Right lung (tissue), 10 donors: ENCODE results near the gene SFRP5. TPM values are rescaled to one million over a fixed set of nuclear protein-coding genes. Genes with fewer than 3 reads are reported as not detected.
A peak's percentile ranks its signal among the peaks of the same experiment; 100 is the strongest.

Source experiments
- DNase-seq, 2 donors: peaks; one replicate each; pipeline ENCODE4 v3.0.0-alpha.2; 2013
- long read RNA-seq, 8 donors: transcript quantifications; one replicate each; lab custom pipeline, GENCODE V29; 2026
- polyA plus RNA-seq, 5 donors: library from polyadenylated mRNA; unstranded; fragments of 120-200 nt; gene quantifications; one replicate each; pipeline versions ENCODE4 v1.2.1 to v1.2.3, GENCODE V29; 2013; ENCODE audit warnings: inconsistent platforms in 1 of 5, low replicate concordance in 1 of 5; ENCODE audit not compliant: insufficient read length in 5 of 5, insufficient read depth in 1 of 5

The SFRP5 gene, protein sequence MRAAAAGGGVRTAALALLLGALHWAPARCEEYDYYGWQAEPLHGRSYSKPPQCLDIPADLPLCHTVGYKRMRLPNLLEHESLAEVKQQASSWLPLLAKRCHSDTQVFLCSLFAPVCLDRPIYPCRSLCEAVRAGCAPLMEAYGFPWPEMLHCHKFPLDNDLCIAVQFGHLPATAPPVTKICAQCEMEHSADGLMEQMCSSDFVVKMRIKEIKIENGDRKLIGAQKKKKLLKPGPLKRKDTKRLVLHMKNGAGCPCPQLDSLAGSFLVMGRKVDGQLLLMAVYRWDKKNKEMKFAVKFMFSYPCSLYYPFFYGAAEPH
- polyA plus RNA-seq: 1 to 10 TPM; 3.5 to 9.7 (median 4.0) TPM
- long read RNA-seq, donor 1, transcript SFRP5-201 (3 exons, 1,836 nt): major isoform, 8 of 8 reads
- long read RNA-seq, donor 1, partial matches to known transcripts: 0 of 8 reads
- long read RNA-seq, donor 1, other reads (novel, unspliced or antisense): 0 of 8 reads
- long read RNA-seq, donor 2, partial matches to known transcripts: 0 of 1 reads
- long read RNA-seq, donor 2, other reads (novel, unspliced or antisense): 0 of 1 reads
- long read RNA-seq, donor 3, partial matches to known transcripts: 0 of 4 reads
- long read RNA-seq, donor 3, other reads (novel, unspliced or antisense): 0 of 4 reads
- long read RNA-seq, donor 4: 0 reads
- long read RNA-seq, donor 5, partial matches to known transcripts: 0 of 4 reads
- long read RNA-seq, donor 5, other reads (novel, unspliced or antisense): 0 of 4 reads
- long read RNA-seq, donor 6, transcript SFRP5-201 (3 exons, 1,836 nt): major isoform, 12 of 12 reads
- long read RNA-seq, donor 6, partial matches to known transcripts: 0 of 12 reads
- long read RNA-seq, donor 6, other reads (novel, unspliced or antisense): 0 of 12 reads
- long read RNA-seq, donor 7, transcript SFRP5-201 (3 exons, 1,836 nt): major isoform, 6 of 6 reads
- long read RNA-seq, donor 7, partial matches to known transcripts: 0 of 6 reads
- long read RNA-seq, donor 7, other reads (novel, unspliced or antisense): 0 of 6 reads
- long read RNA-seq, donor 8, partial matches to known transcripts: 0 of 1 reads
- long read RNA-seq, donor 8, other reads (novel, unspliced or antisense): 0 of 1 reads

DNA sequence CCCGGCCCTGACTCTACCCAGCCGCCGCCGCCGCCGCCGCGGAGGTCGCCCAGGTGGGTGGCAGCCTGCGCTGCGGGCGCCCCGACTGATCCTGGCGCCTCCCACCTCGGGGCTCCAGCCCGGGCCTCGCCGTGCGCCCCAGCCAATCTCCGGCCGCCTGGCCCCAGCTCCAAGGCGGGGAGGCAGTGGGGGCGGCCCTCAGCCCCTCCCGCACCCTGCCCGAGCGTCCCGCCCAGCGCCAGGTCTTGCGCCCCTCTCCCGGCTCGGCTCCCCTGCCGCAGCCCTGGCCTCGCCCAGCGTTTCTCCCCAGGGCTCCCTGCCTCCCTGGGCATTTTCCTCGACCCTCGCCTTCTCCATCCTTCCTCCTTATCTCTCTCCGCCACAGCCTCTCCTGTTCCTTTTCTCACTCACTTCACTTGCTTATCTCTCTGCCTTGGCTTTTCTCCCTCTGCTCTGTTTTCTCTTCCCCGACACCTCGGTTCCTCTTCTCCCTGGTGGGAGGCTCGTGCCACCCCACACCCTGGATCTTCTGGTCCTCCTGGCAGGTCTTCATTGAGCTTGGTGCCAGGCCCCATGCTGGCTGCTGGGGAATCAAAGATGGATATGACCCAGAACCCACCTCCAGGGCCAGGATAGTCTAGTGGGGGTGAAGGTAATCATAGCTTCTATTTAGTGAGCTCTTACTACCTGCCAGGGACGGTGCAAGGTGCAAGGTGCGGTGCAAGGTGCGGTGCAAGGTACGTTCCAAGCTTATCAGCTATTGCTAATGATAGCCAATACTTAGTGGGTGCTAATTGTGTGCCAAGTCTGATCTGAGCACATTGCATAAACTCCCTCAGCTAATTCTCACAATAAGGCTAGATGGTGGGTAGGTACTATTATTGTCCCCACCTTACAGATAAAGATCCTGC lies at the start of gene SFRP5:
TSS of gene SFRP5 (minus strand) at position 87 of the 911 bp plus-strand sequence. CDS start 166 bp downstream, outside the sequence.
- DNase-seq: no peak

DNA sequence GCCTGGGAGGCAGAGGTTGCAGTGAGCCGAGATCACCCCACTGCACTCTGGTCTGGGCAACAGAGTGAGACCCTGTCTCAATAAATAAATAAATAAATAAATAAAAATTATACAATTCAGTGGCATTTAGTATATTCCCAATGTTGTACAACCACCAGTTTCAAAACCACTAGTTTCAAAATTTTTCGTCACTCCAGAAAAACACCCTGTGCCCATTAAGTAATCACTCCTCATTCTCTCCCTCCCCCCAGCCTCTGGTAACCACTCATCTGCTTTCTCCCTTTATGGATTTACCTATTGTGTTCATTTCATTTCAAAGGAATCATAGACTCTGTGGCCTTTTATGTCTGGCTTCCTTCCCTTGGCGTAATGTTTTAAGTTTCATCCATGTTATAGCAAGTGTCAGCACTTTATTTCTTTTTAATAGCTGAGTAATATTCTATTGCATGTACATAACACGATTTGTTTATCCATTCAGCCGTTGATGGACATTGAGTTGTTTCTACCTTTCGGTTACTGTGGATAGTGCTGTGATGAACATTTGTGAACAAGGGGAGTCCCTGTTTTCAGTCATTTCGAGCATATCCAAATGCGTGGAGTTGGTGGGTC lies 48.4 kb upstream of the SFRP5 start:
- DNase-seq: no peak

DNA sequence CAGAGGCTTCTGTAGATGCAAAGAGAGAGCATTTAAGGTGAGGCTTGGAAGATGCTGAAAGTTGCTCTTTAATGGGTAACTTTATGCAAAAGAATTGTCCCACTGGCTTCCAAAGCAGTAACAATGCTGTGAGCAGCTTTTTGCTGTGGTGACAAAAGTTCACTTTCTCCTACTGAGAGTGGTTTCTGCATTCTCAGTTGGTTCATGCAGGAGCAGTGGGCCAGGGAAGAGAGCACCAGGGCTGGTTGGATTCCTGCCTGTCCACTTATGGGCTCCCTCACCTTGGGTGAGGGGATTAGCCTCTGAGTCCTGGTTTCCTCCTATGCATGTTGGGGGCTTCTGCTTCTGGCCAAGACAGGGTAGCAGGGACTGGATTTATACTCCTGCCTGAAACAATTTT lies 46.8 kb upstream of the SFRP5 start:
- no peak for DNase-seq

DNA sequence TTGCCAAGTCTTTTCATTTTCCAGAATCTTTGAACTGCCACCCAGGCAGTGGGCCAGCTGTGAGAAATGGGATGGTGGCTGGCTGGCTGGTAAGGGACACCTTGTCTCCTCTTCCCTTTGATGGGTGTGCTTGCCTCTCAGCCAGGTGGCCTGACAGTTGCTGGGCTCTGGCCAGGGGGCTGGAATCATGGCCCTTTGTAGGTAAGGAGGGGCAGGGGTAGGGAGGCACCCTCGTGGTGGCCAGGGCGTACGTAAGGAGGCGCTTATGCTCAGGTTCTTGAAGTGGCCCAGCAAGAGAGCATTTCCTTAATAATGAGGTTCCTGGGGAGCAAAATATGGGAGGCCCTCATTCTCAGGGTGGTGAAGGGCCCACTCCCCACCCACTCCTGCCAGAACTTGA lies 44.8 kb upstream of the SFRP5 start:
- no peak for DNase-seq

DNA sequence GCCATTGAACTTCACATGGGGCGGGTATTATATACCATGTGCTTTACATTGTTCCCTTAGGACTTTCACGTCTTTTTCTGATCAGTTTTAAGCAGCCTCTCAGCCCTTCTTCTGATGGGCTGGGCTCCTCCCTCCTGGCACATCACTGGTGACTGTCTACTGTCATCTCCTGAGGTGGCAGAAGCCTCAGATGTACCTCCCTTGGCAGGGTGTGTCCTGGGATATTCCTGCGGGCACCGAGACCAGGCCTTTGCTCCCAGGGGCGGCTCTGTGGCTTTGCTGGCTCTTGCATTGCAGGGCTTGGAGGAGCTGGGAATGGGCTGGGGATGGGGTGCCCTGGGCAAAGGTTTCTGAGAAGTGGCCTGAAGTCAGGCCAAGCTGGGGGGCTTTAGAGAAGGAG lies 43.2 kb upstream of the SFRP5 start:
- no peak for DNase-seq

DNA sequence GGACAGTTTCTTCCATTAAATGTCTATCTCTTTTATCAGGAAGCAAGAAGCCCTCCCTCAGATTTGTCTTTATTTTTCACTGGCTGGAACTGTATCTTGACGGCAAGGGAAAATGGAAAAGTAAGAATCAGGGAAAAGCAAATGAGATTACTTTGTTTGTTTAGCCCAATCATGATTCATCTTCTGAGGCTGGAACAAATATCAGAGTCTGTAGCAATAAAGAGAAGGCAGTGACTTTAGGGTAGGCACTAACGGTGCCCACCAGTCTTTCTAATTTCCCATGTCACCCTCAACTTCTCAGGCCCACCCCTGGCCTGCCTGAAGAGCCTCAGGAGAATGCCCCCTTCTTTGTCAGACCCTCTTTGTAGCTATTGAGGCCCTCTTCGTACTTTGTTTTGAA lies 41.5 kb upstream of the SFRP5 start:
- DNase-seq: no peak

DNA sequence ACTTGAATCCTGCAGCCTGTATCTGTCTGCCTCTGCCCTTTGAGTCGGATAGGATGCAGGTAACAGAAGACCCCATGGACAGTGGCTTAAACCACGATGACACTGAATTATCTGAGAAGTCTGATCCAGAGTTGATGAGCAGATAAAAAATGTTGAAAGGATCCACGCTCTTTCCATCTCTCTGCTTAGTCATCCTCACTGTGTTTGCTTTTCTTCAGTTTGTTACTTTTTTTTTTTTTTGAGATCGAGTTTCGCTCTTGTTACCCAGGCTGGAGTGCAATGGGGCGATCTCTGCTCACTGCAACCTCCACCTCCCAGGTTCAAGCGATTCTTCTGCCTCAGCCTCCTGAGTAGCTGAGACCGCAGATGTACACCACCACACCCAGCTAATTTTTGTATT lies 40.9 kb upstream of the SFRP5 start:
- DNase-seq: no peak

DNA sequence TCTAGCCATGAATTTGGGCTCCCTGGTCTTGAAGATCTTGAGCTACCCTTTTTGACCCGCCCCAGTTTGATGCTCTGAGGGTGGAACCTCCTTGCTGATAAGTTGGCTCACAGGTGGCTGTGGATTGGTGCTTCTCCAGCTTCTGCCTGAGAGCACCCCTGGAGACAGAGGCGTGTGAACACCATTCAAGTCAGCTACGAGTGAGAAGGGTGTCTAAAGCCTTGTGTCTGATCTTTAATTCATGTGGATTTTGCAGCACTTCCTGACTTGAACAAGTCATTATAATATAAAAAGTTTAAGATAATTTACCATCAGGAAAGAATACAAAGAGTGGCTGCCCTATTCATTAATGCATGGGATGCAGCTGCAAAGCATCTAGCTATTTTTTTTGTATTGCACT lies 40.2 kb upstream of the SFRP5 start:
- no peak for DNase-seq

DNA sequence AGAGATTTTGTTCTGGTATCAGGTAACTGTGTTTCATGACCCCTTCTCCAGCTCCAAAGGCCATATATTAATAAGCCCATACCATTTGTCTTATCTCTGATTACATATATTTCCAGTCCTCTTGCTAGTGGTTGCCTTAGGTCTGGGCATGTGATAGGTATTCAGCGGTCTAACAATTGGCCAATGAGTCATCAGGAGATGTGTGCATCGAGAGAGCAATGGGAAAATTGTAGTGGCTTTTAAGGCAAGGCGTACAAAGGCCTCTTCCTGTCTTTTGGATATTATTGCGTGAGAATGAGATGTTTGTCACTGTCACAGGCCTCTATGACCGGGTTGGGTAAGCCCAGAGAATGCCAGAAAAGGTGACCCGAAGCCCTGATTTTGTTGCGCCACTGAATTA lies 38.6 kb upstream of the SFRP5 start:
- DNase-seq: no peak

DNA sequence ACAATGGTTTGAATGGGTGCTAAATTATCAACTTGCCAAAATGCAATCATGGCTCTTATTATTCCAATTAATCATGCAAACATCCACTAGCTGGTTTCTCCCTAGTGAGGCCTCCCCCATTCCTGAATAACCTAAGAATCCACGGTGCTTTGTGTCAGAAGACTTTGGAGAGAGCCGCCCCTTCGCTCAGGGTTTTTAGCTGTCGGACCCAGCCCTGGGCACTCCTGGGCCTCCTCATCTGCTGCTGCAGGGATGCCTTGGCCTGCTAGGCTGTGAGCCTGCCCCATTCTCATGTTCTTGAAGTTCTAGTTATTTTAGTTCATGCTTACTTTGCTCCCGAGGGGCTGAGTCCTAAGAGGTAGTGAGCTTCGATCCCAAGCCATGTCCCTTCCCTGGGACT lies 34.1 kb upstream of the SFRP5 start:
- no peak for DNase-seq

DNA sequence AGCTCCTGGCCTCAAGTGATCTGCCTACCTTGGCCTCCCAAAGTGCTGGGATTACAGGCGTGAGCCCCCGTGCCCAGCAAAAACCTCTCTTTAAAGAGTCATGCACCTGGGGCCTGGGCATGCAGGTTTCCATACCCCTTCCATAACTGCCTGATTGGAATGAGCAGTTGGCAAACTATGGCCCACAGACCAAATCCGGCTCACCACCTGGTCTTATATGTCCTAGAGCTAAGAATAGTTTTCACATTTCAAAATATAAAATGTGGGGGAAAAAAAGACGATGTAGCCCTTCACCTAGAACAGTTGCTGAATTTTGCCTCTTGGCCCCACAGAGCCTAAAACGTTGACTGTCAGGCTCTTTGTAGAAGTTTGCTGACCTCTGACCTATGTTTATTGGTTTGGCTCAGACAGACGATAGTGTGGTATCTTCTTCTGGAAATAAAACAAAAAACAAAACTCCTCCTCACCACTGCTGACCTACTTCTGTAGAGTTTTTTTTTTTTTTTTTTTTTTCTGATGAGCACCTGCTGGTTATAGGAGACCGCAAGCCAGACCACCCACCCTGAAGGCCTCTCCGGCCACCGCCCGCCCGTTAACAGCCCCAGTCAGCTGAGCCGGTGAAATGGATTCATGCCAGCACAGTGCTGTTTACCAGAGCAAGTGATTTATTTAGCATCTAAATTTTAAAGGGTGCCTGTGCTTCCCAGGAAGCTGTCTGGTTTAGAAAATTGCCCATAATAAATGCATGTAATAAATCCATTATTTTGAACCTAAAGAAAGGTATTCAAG lies 33.5 kb upstream of the SFRP5 start:
- DNase-seq: no peak

DNA sequence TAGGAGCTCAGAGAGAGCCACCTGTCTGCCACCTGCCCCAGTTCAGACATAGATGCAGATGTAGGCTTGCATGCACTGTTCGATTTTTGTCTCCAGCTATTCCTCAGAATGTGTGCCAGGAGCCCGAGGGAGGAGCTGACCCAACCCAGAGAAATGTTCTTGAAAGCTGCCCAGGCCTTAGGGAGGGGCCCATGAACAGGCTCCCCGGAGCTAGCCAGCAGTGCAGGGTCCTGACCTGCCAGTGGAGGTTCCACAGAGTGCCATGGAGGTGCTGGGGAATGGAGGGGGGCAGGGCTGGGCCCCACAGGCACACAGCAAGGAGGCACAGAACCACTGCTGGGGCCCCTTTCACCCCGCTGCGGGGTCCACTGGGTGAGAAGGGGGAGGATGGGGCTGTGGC lies 29.6 kb upstream of the SFRP5 start:
- no peak for DNase-seq

DNA sequence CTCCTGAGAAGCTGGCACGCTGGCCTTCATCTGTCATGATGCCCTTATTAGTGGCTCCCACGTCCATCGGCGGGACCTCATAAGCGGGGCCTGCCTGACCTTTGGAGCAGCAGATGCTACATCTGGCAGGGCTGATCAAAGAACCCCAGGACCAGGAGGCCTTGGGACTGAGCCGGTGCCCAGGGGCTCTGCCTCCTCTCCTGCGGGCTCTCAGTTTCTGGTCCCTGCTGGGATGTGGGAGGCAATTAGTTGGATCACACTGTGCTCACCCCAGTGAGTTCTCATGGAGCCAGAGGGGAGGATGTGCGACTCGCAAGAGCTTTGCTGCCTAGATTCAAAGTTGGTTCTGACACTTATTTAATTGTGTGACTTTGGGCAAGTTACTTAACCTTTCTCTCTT lies 28.7 kb upstream of the SFRP5 start:
- no peak for DNase-seq

DNA sequence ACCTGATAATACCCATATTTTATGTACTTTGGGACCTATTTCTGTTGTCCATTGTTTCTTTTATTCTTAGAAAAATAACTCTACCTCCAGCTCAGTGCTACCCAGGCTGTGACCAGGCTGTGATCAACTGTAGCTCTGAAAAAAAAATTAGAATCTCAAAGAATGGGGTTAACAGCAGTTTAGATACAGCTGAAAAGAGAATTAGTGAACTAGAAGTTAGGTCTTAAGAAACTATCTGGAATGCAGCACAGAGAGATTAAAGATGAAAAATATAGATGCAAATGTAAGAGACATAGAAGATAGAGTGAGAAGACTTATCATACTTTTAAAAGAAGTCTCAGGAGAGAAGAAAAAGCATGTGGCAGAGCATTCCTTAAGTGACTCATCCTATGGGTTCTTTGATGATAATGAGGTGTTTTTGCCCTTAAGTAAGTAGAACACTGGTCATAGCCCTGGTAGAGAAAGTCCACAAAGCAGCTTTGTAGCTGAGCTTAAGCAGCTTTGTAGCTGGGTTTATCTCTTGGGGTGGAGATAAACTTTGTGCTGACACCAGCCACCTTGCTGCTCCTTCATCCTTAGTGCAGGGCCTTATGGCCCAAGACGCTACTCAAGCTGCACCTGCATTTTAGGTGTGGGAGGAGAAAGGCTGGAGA lies 27.3 kb upstream of the SFRP5 start:
- no peak for DNase-seq

DNA sequence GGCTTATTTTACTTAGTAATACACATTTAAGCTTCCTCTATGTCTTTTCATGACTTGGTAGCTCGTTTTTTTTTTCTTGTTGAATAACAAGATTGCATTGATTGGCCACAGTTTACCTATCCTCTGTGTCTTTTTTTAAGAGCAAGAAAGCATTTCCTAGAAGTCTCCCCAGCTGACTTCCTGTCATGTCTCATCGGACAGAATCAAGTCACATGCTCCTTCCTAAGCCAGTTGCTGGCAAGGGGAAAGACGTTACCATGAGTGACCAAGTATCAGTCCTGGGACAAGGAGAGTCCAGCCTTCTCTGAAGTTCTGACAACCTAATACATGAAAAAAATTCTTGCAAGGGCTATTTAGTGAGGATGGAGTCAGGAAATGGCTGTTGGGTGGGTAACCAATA lies 24.9 kb upstream of the SFRP5 start:
- no peak for DNase-seq

DNA sequence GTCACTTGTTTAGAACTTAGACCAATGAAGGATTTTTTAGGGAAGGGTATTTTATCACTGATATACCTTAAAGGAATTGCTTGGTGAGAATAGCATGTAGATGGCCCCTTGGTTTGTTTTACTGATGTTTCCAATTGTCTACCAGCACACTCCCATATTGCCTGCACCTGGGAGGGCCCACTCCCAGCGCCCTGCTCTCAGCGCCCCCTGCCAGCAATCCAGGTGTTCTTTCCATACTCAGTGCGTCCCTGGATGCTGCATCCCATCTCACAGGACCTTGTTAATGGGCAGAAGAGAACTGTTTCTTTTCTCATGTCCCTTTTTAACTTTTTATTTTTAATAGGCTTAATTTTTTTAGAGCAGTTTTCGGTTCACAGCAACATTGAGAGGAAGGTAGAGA lies 24.1 kb upstream of the SFRP5 start:
- DNase-seq: no peak

DNA sequence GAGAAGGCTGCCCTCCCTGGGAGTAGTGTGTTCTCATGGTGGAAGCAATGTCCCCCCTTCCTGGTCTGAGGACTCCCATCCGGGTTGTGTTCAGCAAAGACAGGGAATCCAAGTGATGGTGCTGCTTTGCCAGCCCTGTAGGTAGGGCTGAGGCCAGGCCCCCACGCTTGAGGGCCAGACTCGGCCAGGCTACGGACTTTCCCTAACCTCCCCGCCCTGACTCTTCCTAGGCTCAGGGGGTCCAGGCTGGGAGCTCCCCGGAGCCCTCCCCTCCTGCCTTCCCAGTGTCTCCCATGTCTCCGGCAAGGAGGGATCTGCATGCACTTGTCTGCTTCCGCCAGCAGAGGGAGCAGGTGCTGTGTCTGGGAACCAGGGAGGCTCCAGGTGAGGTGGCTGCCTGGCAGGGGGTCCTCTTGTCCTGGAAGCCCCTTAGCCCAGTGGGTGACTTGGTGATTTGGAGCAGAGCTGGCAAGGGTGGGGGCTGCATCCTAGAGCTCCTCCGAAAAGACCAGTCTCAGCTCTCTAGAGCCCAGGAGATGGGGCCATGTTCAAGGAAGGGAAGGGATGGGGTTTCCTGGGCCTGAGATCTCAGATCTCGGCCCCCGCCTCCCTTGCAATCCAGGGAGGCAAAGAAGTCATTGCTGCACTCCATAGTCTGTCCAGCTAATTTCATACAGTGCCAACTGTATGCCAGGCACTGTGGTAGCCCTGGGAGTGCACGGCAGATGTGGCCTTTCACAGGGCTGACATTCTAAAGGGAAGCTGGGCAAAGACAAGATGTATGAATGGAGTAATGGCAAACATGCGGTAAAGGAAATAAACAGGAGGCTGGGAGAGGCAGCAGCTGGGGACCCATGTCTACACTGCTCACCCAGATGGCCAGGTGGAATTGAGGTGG lies 20.3 kb upstream of the SFRP5 start:
- DNase-seq: peak in 1 of 2 donors; percentile 34

DNA sequence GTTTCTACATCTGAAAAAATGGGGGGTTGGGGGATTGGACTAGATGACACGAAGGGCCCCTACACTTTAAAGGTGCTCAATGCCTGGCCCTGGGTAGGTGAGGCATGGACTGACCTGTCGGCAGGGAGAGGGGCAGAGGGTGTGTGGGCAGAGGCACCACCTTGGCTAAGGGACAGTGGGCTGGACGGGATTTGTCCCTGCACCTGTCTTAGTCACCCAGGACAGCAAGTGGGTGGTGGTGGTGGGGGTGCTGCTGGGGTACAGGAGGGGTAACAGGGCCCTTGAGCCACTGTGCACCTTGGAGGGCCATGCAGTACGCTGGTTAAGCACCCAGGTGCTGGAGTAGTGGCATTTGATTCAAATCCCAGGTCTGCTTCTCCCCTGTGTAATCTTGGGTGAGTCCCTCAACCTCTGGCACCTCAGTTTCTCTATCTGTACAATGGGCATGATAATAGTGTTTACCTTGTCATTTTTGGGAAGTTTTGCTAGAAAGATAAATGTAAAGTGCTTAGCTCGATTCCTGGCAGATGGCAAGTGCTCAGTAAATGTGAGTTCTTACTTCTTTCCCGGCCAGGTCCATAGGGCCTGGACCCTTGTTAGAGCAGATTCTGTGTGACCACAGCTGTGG lies 18.1 kb upstream of the SFRP5 start:
- DNase-seq: no peak
